HL-60 (cell line): ENCODE data around the gene TSHZ2.
"Not testable (repeated sequence)": the region's sequence is repeated elsewhere in the genome, so short reads cannot be mapped to it uniquely, and the experiment has no call there.

Experiments
- CTCF ChIP-seq: IDR thresholded peaks from one replicate; pipeline ENCODE4 v1.5.1; 2011; ENCODE audit warnings: low read length, control low read depth, inconsistent platforms; ENCODE audit not compliant: insufficient read depth
- POLR2AphosphoS5 ChIP-seq: IDR thresholded peaks from 2 replicates; pipeline ENCODE4 v1.6.1; 2012; ENCODE audit warnings: low read depth
- SPI1 ChIP-seq: IDR thresholded peaks from 2 replicates; pipeline ENCODE4 v1.6.1; 2012; ENCODE audit warnings: low read depth, mild to moderate bottlenecking, borderline replicate concordance
- TF ChIP-seq, protein P1 (sequence below): IDR thresholded peaks from 2 replicates; pipeline ENCODE4 v1.6.1; 2012; ENCODE audit warnings: low read depth; ENCODE audit not compliant: insufficient replicate concordance

GRCh38 chr20:53089851-53090250 is 117.7 kb downstream of the TSHZ2 start:
- TF ChIP-seq CTCF, POLR2AphosphoS5, SPI1: not testable (repeated sequence)
- TF ChIP-seq, protein P1, sequence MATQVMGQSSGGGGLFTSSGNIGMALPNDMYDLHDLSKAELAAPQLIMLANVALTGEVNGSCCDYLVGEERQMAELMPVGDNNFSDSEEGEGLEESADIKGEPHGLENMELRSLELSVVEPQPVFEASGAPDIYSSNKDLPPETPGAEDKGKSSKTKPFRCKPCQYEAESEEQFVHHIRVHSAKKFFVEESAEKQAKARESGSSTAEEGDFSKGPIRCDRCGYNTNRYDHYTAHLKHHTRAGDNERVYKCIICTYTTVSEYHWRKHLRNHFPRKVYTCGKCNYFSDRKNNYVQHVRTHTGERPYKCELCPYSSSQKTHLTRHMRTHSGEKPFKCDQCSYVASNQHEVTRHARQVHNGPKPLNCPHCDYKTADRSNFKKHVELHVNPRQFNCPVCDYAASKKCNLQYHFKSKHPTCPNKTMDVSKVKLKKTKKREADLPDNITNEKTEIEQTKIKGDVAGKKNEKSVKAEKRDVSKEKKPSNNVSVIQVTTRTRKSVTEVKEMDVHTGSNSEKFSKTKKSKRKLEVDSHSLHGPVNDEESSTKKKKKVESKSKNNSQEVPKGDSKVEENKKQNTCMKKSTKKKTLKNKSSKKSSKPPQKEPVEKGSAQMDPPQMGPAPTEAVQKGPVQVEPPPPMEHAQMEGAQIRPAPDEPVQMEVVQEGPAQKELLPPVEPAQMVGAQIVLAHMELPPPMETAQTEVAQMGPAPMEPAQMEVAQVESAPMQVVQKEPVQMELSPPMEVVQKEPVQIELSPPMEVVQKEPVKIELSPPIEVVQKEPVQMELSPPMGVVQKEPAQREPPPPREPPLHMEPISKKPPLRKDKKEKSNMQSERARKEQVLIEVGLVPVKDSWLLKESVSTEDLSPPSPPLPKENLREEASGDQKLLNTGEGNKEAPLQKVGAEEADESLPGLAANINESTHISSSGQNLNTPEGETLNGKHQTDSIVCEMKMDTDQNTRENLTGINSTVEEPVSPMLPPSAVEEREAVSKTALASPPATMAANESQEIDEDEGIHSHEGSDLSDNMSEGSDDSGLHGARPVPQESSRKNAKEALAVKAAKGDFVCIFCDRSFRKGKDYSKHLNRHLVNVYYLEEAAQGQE: not testable (repeated sequence)
